Measurements from ENCODE around the gene HSDL1. TPM values are rescaled to one million over a fixed set of nuclear protein-coding genes. Genes with fewer than 3 reads are reported as not detected.

Gene HSDL1
- polyA plus RNA-seq, 1 experiment = 29.5 TPM

DNA sequence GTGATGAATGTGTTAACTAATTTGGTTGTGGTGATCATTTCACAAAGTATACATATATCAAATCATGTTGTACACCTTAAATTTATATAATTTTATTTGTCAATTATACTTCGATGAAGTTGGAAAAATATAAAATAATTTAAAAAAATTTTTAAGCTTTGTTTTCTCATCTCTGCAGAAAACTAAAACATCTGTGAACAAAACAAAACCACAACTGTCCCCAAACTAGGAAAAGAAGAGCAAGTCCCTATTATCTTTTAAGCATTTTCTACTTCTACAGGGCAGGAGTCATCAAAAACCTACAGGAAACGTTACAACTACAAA lies 6.5 kb downstream of the HSDL1 start:
- CTCF ChIA-PET = interaction anchor here (0.6 to 1.3 kb wide), 3 partner anchors 22 to 40 kb away, joined by 3 to 4 read pairs (median 3); partner anchors contain the start of gene MBTPS1
- no peak for DNase-seq (ENCODE audit: low read depth, low spot score)

DNA sequence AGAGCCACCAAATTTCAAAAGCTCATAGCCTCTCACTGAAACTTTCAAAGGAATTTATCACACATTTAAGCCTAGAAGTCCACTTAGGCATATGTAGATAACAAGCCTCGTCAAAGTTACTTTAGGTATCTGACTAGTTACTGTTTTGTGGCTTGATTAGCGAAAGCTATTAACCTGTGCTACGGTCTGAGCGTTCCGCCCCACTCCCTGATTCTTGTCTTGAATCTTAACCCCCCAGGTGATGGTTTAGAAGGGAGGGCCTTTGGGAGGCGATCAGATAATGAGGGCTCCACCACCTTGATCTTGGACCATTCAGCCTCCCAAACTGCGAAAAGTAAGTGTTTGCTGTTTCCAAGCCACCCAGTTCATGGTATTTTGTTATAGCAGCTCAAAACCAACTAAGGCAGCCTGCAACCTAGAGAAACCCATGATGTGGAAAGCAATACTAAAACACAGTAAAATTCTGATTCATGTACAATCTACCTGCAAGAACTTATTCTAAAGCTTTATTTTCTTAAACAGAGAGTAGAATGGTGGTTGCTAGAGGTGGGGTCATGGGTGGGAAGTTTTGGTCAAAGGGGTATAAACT lies 7.1 kb downstream of the HSDL1 start:
- Histone ChIP-seq H3K27me3 (ENCODE audit: control insufficient read depth, insufficient read depth, low read length) (no peaks in the 10 kb centered on the region), H3K4me3 (ENCODE audit: low read depth, low read length) (no peak overlapping the region), H3K9me3 (ENCODE audit: control insufficient read depth, insufficient read depth, low read length) (no peaks in the 10 kb centered on the region; the same call in 1 of the 2 replicates), H3K27ac (ENCODE audit: low read depth, low read length) (no peak overlapping the region)
- TF ChIP-seq, protein P1, sequence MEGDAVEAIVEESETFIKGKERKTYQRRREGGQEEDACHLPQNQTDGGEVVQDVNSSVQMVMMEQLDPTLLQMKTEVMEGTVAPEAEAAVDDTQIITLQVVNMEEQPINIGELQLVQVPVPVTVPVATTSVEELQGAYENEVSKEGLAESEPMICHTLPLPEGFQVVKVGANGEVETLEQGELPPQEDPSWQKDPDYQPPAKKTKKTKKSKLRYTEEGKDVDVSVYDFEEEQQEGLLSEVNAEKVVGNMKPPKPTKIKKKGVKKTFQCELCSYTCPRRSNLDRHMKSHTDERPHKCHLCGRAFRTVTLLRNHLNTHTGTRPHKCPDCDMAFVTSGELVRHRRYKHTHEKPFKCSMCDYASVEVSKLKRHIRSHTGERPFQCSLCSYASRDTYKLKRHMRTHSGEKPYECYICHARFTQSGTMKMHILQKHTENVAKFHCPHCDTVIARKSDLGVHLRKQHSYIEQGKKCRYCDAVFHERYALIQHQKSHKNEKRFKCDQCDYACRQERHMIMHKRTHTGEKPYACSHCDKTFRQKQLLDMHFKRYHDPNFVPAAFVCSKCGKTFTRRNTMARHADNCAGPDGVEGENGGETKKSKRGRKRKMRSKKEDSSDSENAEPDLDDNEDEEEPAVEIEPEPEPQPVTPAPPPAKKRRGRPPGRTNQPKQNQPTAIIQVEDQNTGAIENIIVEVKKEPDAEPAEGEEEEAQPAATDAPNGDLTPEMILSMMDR (IDR thresholded peaks at IDR 0.05; ENCODE audit: low read depth, low read length) = no peak
- ChIA-PET CTCF (interaction anchor here (0.6 to 1.3 kb wide), 4 partner anchors 21 to 49 kb away, joined by 3 to 4 read pairs (median 3); partner anchors contain the start of genes MBTPS1 and TAF1C), POLR2A (no interaction called here)
- no peak for DNase-seq (ENCODE audit: low read depth, low spot score)

More for the DNA sequence above, 6.5 kb downstream of the HSDL1 start:
- Histone ChIP-seq H3K9me3 (ENCODE audit: control insufficient read depth, insufficient read depth, low read length) (no peaks in the 10 kb centered on the region; the same call in 1 of the 2 replicates), H3K4me3 (ENCODE audit: low read depth, low read length) (no peak overlapping the region), H3K27me3 (ENCODE audit: control insufficient read depth, insufficient read depth, low read length) (no peaks in the 10 kb centered on the region), H3K27ac (ENCODE audit: low read depth, low read length) (no peak overlapping the region)
- POLR2A ChIA-PET = no interaction called here
- TF ChIP-seq, protein P1 (IDR thresholded peaks at IDR 0.05; ENCODE audit: low read depth, low read length) = no peak

- TF ChIP-seq, protein P1 (IDR thresholded peaks at IDR 0.05; ENCODE audit: low read depth, low read length) = no peak
- H3K27me3 ChIP-seq (ENCODE audit: control insufficient read depth, insufficient read depth, low read length) = no peaks in the 10 kb centered on the region
- DNase-seq (ENCODE audit: low read depth, low spot score) = no peak
- H3K27ac ChIP-seq (ENCODE audit: low read depth, low read length) = no peak overlapping the region
- no peaks in the 10 kb centered on the region; the same call in 1 of the 2 replicates for H3K9me3 ChIP-seq (ENCODE audit: control insufficient read depth, insufficient read depth, low read length)
- ChIA-PET CTCF (interaction anchor here (0.8 kb wide), 1 partner anchor 50 kb away, joined by 3 read pairs; the partner anchor contains the start of gene TAF1C), POLR2A (no interaction called here)
- H3K4me3 ChIP-seq (ENCODE audit: low read depth, low read length) = no peak overlapping the region
Observed at GRCh38 chr16:84137287-84137686, 7.7 kb downstream of the HSDL1 start.

GRCh38 chr16:84136331-84137125 lies 8.4 kb downstream of the HSDL1 start:
- TF ChIP-seq, protein P1 (IDR thresholded peaks at IDR 0.05; ENCODE audit: low read depth, low read length) = no peak
- DNase-seq (ENCODE audit: low read depth, low spot score) = no peak
- ChIA-PET POLR2A (no interaction called here), CTCF (no interaction called here)
- Histone ChIP-seq H3K9me3 (ENCODE audit: control insufficient read depth, insufficient read depth, low read length) (no peaks in the 10 kb centered on the region; the same call in 1 of the 2 replicates), H3K27me3 (ENCODE audit: control insufficient read depth, insufficient read depth, low read length) (no peaks in the 10 kb centered on the region), H3K4me3 (ENCODE audit: low read depth, low read length) (no peak overlapping the region), H3K27ac (ENCODE audit: low read depth, low read length) (no peak overlapping the region)

Data from AG04450 (cell line).